Muscle layer of duodenum (tissue), 2 donors: Measurements from ENCODE around the gene SPNS2.

ENCODE experiments used
- H3K27ac ChIP-seq: one replicate; pipeline ENCODE4 v1.7.0; 2013; ENCODE audit warnings: mild to moderate bottlenecking, low read length
- H3K27me3 ChIP-seq: one replicate; pipeline ENCODE4 v1.7.0; 2013; ENCODE audit warnings: low read depth, mild to moderate bottlenecking, control low read depth, low read length
- H3K36me3 ChIP-seq, 2 donors: one replicate each; pipeline ENCODE4 v1.7.0; 2013; ENCODE audit warnings: low read length in 2 of 2, control low read depth in 1 of 2, mild to moderate bottlenecking in 1 of 2; ENCODE audit not compliant: insufficient read depth in 2 of 2, control insufficient read depth in 1 of 2
- H3K4me1 ChIP-seq, 2 donors: one replicate each; pipeline ENCODE4 v1.7.0; 2013; ENCODE audit warnings: low read length in 2 of 2, mild to moderate bottlenecking in 2 of 2, control low read depth in 1 of 2, moderate library complexity in 1 of 2; ENCODE audit not compliant: insufficient read depth in 2 of 2, control insufficient read depth in 1 of 2
- H3K4me3 ChIP-seq, 2 donors: one replicate each; pipeline ENCODE4 v1.7.0; 2013; ENCODE audit warnings: low read length in 2 of 2, low read depth in 1 of 2, mild to moderate bottlenecking in 1 of 2
- H3K9me3 ChIP-seq, 2 donors: one replicate each; pipeline ENCODE4 v1.7.0; 2013; ENCODE audit warnings: low read length in 2 of 2, control low read depth in 1 of 2, mild to moderate bottlenecking in 1 of 2; ENCODE audit not compliant: control insufficient read depth in 1 of 2
- donor health status: healthy.

SPNS2 gene

GRCh38 chr17:4584101-4584916 is 85.6 kb downstream of the SPNS2 start, which contains the start of gene SMTNL2:
TSS of gene SMTNL2 (plus strand) at chr17:4584529. CDS start at chr17:4584606, 77 bp downstream.
- Histone ChIP-seq H3K4me1 (peaks cover 0 to 19% of the 10 kb centered on the region in 2 donors), H3K4me3 (peak within 1 kb of the TSS; percentile 18 to 62), H3K27me3 (peaks cover 29% of the 10 kb centered on the region), H3K9me3 (no peaks in the 10 kb centered on the region), H3K27ac (no peak within 1 kb of the TSS), H3K36me3 (no peaks in the 10 kb centered on the region)

DNA sequence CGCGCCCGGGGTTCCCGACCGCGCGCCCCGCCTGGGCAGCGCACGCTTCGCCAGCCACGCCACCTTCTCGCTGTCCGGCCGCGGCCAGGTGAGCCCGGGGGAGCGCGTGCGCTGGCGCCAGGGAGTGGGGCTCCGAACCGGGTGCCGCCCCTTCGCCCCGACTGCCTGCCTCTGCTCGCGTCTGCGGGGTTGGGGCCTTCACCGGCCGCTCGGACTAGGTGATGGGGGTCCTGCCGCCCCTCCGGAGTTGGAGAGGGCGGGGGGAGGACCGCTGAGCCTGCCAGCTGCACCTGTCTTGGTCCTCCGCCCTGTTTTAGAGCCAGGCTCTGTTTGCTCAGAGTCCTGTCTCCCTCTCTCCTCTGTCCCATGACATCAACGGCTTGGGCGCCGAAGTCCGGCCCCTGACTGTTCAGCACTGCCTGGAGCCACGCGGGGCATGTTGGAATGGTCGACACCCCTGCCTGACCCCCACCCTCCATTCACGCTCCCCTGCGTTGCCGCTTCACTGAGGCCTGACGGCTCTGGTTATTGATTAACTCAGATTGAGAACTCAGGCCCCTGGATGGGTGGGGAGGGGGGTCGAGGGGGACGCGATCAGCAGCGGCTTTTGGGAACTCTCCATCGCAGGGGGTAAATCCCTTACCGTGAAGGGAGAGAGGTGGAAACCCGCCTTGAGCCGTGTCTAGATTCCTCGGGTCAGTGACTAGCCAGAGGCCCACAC is 86.4 kb downstream of the SPNS2 start:
- Histone ChIP-seq H3K36me3 (no peaks in the 10 kb centered on the region), H3K9me3 (no peaks in the 10 kb centered on the region), H3K4me3 (peak overlapping the region in 1 of 2 donors; percentile 62), H3K27me3 (peaks cover 29% of the 10 kb centered on the region), H3K27ac (no peak overlapping the region), H3K4me1 (peaks cover 0 to 19% of the 10 kb centered on the region in 2 donors)

- H3K4me3 ChIP-seq, result no peak overlapping the region
- H3K27me3 ChIP-seq, result peaks cover 29% of the 10 kb centered on the region
- peaks cover 0 to 19% of the 10 kb centered on the region in 2 donors for H3K4me1 ChIP-seq
- H3K27ac ChIP-seq, result no peak overlapping the region
- H3K36me3 ChIP-seq, result no peaks in the 10 kb centered on the region
- no peaks in the 10 kb centered on the region for H3K9me3 ChIP-seq
These were observed 86.9 kb downstream of the SPNS2 start for GRCh38 chr17:4585638-4585994.

DNA sequence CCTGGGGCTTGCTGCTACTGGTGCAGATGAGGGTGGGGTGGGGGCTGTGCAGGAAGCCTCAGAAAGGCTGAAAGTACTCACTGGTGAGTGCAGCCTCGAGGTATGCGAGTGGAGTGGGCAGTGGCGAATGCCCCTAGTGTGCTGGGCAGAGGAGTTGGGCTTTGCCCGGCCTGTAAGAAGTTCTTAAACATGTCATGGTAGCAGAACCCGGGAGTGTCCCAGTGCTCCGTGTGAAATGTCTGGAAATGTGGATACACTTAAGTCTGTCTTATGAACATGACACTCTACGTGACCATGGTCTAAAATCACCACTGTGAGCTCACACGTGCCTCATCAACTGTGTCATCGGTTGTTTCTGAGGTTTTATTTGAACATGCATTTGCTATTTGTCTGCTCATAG is 87.4 kb downstream of the SPNS2 start:
- Histone ChIP-seq H3K27ac (no peak overlapping the region), H3K4me3 (no peak overlapping the region), H3K4me1 (peaks cover 0 to 19% of the 10 kb centered on the region in 2 donors), H3K9me3 (no peaks in the 10 kb centered on the region), H3K36me3 (no peaks in the 10 kb centered on the region), H3K27me3 (peaks cover 29% of the 10 kb centered on the region)

GRCh38 chr17:4587195-4587594 is 88.5 kb downstream of the SPNS2 start:
- Histone ChIP-seq H3K4me1 (peaks cover 0 to 19% of the 10 kb centered on the region in 2 donors), H3K27ac (no peak overlapping the region), H3K4me3 (no peak overlapping the region)

DNA sequence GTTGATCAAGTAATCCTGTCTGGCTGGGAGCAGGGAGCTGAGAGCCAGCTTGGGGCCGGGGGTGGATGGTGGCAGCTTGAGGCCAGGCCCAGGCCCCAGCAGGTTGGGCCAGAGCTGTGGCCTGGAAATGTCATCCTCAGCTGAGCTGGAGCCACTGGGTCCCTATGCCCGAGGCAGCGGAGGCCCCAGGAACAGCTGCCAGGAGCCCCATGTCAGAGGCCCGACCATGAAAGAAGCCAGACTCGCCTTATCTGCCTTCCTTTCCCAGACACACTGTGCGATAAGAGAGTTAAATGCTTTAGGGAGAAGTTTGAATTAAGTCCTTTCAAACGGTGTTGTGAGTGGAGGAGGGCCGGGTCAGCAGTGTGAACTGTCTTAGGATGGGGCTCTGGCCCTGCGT is 89.1 kb downstream of the SPNS2 start:
- peaks cover 0 to 19% of the 10 kb centered on the region in 2 donors for H3K4me1 ChIP-seq
- no peak overlapping the region for H3K27ac ChIP-seq
- no peaks in the 10 kb centered on the region for H3K9me3 ChIP-seq
- peaks cover 19% of the 10 kb centered on the region for H3K27me3 ChIP-seq
- H3K4me3 ChIP-seq, result no peak overlapping the region
- no peaks in the 10 kb centered on the region for H3K36me3 ChIP-seq

More at GRCh38 chr17:4587195-4587594, 88.5 kb downstream of the SPNS2 start:
- Histone ChIP-seq H3K36me3 (no peaks in the 10 kb centered on the region), H3K27me3 (peaks cover 25% of the 10 kb centered on the region), H3K9me3 (no peaks in the 10 kb centered on the region)

GRCh38 chr17:4588391-4588790 is 89.7 kb downstream of the SPNS2 start:
- no peaks in the 10 kb centered on the region for H3K9me3 ChIP-seq
- no peak overlapping the region for H3K4me3 ChIP-seq
- H3K4me1 ChIP-seq, result peaks cover 0 to 16% of the 10 kb centered on the region in 2 donors
- no peak overlapping the region for H3K27ac ChIP-seq
- H3K36me3 ChIP-seq, result no peaks in the 10 kb centered on the region
- peaks cover 15% of the 10 kb centered on the region for H3K27me3 ChIP-seq
